GM18861 (cell line): ENCODE data around the gene PRAMEF5.
"Not testable (repeated sequence)": the region's sequence is repeated elsewhere in the genome, so short reads cannot be mapped to it uniquely, and the experiment has no call there.

Source experiments
- ATAC-seq: cut with Tn5 transposase; IDR thresholded peaks from one replicate; pipeline ENCODE4 v1.9.1; 2021; ENCODE audit not compliant: unreplicated experiment

Gene PRAMEF5

DNA sequence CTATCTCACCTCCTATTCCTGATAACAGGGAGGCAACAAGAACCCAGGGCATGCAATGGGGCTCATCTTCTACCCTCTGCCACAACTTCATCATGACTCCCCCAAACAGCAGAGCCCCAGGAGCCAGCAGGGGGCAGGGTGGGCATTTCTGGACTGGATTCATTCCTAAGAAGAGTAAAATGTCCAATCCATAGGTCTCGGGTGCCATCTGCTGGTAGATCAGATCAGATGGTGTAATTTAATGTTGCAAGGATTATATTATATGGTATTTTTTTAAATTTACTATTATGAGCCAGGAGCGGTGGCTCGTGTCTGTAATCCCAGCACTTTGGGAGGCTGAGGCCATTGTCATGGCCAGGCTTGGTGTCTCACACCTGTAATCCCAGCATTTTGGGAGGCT is 11.1 kb downstream of the PRAMEF5 start:
- ATAC-seq = not testable (repeated sequence)

DNA sequence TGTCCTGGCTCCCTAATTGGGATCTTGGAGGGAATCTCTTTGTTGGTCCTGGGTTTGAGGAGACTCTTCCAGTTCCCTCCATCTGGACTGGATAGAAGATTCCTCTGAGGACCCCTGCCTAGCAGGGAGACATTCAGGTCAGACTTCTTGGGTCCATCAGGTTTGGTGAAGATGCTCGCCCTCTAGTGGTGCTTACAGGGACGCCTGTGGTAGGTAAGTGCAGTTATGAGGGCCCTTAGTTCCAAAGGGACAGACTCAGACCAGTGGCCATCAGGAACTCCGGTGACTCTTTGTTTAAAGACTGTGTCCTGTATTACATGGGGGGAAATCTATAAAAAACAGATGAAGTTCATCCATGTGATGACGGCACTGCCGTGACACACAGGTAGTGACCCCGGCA is 23.0 kb downstream of the PRAMEF5 start:
- not testable (repeated sequence) for ATAC-seq

DNA sequence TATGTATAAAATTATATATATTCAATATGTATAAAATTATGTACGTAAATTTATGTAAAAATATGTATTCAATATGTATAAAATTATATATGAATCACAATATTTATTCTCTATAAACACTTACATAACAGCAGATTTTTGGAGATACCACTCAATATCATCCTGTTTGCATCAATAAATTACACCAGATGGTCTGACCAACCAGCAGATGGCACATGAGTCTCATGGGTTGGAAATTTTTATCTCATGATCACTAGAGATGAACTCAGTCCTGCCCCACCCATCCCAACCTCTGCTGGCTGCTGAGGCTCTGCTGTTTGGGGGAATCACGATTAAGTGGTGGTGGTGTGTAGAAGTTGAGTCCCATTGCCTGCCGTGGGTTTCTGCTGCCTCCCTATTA is 25.6 kb downstream of the PRAMEF5 start:
- ATAC-seq = not testable (repeated sequence)

DNA sequence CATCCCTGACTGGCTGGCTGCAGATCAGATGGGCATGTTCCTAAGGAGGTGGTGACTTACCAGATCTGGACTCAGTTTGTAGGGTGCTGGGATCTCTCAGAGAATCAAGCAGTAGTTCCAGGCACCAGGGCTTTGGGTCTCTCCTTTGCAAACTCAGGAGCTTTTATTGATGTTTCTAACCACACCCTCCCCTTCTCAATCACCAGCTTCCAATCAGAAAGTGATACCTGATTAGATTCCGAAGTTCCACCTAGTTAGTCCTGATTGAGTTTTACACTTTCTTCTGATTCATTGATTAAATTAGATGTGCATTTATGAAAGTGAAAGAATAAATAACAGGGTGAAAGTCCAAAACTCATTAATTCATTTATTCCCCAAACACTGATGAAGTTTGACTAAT is 31.0 kb downstream of the PRAMEF5 start, which contains the start of gene PRAMEF8:
PRAMEF8 (minus strand) TSS at position 101 of the 400 bp plus-strand sequence. CDS start 1,046 bp downstream, outside the sequence.
- not testable (repeated sequence) for ATAC-seq

DNA sequence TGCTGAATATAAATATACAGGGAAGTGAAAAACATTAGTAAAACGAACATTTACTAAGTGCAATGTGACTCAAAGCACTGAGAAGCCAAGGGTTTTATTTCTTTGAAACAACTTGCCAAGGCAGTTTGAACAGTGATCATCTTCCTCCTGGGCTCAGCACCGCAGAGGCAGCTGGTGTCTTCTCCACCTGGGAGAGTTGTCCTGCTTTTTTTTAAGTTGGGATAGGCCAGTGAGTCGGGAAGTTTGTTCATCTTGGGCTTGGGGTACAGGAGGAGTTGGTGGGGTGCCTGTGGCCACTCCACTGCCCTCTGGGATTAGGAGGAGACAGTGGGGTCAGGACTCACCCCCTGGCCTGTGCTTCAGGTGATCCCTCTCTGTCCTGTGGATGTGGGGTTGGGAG is 35.0 kb downstream of the PRAMEF5 start:
- not testable (repeated sequence) for ATAC-seq

DNA sequence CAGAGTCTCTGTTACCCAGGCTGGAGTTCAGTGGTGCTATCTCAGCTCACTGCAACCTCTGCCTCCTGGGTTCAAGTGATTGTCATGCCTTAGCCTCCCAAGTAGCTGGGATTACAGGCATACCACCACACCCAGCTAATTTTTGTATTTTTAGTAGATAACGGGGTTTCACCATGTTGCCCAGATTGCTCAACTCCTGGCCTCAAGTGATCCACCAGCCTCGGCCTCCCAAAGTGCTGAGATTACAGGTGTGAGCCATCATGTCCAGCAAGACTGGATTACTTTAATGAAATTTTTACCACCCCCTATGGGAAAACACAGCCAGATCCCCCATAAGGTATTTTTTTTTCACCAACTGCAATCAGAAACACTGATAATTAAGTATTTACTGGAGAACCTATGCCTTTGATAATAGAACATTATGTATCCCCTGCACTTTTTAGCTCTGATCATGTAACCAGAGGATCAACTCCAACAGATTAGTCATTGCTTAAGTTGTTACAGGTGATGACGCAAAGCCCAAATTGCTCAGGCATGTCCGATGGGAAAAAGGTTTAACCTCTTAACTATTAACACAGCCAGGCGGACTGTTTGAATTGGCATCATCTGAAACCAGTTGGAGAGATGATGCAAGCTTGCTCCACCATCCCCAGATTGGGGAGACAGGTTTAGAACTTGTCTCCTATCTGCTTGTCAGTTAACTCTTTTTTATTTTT is 43.4 kb downstream of the PRAMEF5 start:
- not testable (repeated sequence) for ATAC-seq

DNA sequence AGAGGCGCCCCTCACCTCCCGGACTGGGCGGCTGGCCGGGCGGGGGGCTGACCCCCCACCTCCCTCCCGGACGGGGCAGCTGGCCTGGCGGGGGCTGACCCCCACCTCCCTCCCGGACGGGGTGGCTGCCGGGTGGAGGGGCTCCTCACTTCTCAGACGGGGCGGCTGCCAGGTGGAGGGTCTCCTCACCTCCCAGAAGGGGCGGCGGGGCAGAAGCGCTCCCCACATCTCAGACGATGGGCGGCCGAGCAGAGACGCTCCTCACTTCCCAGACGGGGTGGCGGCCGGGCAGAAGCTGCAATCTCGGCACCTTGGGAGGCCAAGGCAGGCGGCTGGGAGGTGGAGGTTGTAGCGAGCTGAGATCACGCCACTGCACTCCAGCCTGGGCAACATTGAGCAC is 44.7 kb downstream of the PRAMEF5 start:
- ATAC-seq = not testable (repeated sequence)

DNA sequence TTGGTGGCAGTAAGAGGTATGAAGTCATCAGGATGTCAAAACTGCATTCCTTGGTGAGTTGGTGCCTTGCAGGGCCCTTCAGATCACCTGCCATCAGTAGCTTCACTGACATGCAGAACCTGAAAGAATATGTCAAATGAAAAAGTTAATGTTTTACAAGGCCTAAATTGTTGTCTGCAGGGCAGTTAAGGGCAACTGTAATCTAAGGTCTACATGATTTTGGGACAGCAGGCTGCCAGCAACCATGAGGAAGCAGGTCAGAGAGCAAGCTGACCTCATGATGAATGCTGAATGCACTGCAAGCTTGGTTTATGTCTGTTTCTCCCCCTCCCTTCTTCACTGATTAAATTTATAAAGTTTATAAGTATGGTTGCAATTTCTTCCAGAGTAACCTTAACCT is 48.2 kb downstream of the PRAMEF5 start:
- ATAC-seq = not testable (repeated sequence)

DNA sequence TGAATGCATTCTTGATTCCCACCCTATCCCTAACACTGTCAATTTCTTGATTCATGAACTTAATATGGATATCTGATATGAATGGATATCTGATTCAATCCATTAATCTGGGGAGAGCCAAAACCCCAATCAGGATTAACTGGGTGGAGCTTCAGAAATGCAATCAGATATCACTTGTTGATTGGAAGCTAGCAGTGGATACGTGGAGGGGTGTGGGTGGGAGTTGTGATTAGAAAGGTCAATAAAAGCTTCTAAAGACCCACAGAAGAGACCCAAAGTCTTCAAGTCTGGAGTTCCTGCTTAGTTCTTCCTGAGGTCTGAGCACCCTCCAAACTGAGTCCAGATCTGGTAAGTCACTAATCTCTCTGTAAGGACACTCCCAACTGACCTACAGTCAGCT is 49.2 kb downstream of the PRAMEF5 start, which contains the start of gene PRAMEF33:
PRAMEF33 (plus strand) TSS at position 301 of the 400 bp plus-strand sequence. CDS start 2,416 bp downstream, outside the sequence.
- ATAC-seq = not testable (repeated sequence)
